Activated CD4-positive, alpha-beta T cell treated with anti-CD3 and anti-CD28 coated beads, Interleukin-2, amount 50 U/mL, for 48 hours (primary cell): Measurements from ENCODE around the gene PMIS2.

Source experiments
- DNase-seq, 2 experiments: peaks; one replicate each; pipeline ENCODE4 v3.0.0-alpha.2; 2020

The PMIS2 gene

DNA sequence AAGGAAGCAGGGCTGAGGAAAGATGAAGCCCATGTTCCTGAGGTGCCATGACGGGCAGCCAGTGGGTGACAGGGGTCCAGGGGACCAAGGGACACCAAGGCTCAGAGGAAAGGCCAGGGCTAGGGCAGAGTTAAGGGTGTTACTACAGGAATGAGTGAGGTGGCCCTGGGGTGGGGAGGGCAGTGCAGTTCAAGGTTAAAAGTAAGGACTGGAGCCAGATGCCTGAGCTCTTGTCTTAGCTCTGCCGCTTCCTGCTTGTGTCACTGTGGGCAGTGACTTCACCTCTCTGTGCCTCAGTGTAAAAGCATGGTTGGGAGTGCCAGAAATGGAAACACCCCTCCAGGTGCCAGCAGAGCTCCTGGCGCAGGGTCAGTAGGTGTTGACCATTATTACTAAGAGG, 50.7 kb downstream of the PMIS2 start:
- DNase-seq = no peak
